SU-DHL-6 (cell line): ENCODE data around the gene SLC35B1.

Experiments
- H2AFZ ChIP-seq: fragments of 200-600 bp; sonication (generic); 2 replicates; pipeline ENCODE4 v1.6.1; 2014; ENCODE audit warnings: low read depth, mild to moderate bottlenecking, moderate library complexity, mixed read lengths, antibody characterized with exemption, low read length; ENCODE audit not compliant: severe bottlenecking
- H3F3A ChIP-seq: fragments of 200-600 bp; shearing (Covaris generic); 2 replicates; pipeline ENCODE4 v1.6.0; 2016; ENCODE audit warnings: antibody characterized with exemption, mild to moderate bottlenecking; ENCODE audit not compliant: insufficient read depth
- H3K27ac ChIP-seq: fragments of 200-600 bp; sonication (generic); 2 replicates; pipeline ENCODE4 v1.5.1; 2016; ENCODE audit warnings: low read depth, mild to moderate bottlenecking, low read length, moderate library complexity, mixed read lengths
- H3K27me3 ChIP-seq: fragments of 200-600 bp; sonication (generic), shearing (Covaris generic); 2 replicates; pipeline ENCODE4 v1.6.0; 2014; ENCODE audit warnings: mild to moderate bottlenecking, low read length
- H3K36me3 ChIP-seq: fragments of 200-600 bp; sonication (generic); 2 replicates; pipeline ENCODE4 v1.6.1; 2014; ENCODE audit warnings: mild to moderate bottlenecking, low read length, mixed read lengths
- H3K4me2 ChIP-seq: fragments of 300-600, 200-600 bp; shearing (Covaris generic), sonication (generic); 2 replicates; pipeline ENCODE4 v1.6.0; 2014; ENCODE audit warnings: low read length, low read depth, mild to moderate bottlenecking; ENCODE audit not compliant: poor library complexity, severe bottlenecking
- H3K4me3 ChIP-seq: fragments of 200-600 bp; sonication (generic); 2 replicates; pipeline ENCODE4 v1.5.1; 2014; ENCODE audit warnings: antibody characterized with exemption, low read length, mild to moderate bottlenecking, mixed read lengths; ENCODE audit not compliant: insufficient read depth, poor library complexity, severe bottlenecking
- H3K79me2 ChIP-seq: fragments of 200-600 bp; sonication (generic); 2 replicates; pipeline ENCODE4 v1.6.1; 2014; ENCODE audit warnings: mild to moderate bottlenecking, low read length, moderate library complexity; ENCODE audit not compliant: insufficient read depth
- H3K9ac ChIP-seq: fragments of 200-600 bp; sonication (generic); 2 replicates; pipeline ENCODE4 v1.7.0; 2014; ENCODE audit warnings: mild to moderate bottlenecking, low read length
- H3K9me2 ChIP-seq: fragments of 200-600 bp; sonication (generic); replicated peaks from 2 replicates; pipeline ENCODE4 v1.6.1; 2014; ENCODE audit warnings: low read length; ENCODE audit not compliant: insufficient read depth
- H3K9me3 ChIP-seq: fragments of 200-600 bp; sonication (generic); 2 replicates; pipeline ENCODE4 v1.6.1; 2014; ENCODE audit warnings: low read length, mixed read lengths; ENCODE audit not compliant: insufficient read depth
- H4K20me1 ChIP-seq: fragments of 200-600 bp; sonication (generic); 2 replicates; pipeline ENCODE4 v1.6.1; 2014; ENCODE audit warnings: low read depth, mild to moderate bottlenecking, antibody characterized with exemption, low read length, moderate library complexity, mixed read lengths
- EZH2phosphoT487 ChIP-seq: fragments of 200-600 bp; sonication (generic), shearing (Covaris generic); conservative IDR thresholded peaks from 2 replicates; pipeline ENCODE4 v1.6.1; 2018; ENCODE audit warnings: mild to moderate bottlenecking, antibody characterized with exemption, low read length, moderate library complexity, mixed read lengths
- TF ChIP-seq, protein P1 (sequence below): fragments of 200-600 bp; sonication (generic); IDR thresholded peaks from one replicate; pipeline ENCODE4 v1.5.1; 2017; ENCODE audit warnings: antibody characterized with exemption, mild to moderate bottlenecking, low read length, moderate library complexity; ENCODE audit not compliant: insufficient read depth, poor library complexity, severe bottlenecking

SLC35B1 gene

GRCh38 chr17:49703557-49704277 is 4.0 kb downstream of the SLC35B1 start:
- no peaks in the 10 kb centered on the region for H3K27me3 ChIP-seq
- H3F3A ChIP-seq = no peaks in the 10 kb centered on the region
- no peaks in the 10 kb centered on the region for H3K9me3 ChIP-seq
- no peak for TF ChIP-seq EZH2phosphoT487
- no peak overlapping the region for H3K9ac ChIP-seq
- no peaks in the 10 kb centered on the region for H3K9me2 ChIP-seq
- no peak overlapping the region for H3K4me2 ChIP-seq
- peaks cover 10% of the 10 kb centered on the region for H3K79me2 ChIP-seq
- H4K20me1 ChIP-seq = no peaks in the 10 kb centered on the region
- H3K4me3 ChIP-seq = no peak overlapping the region
- H2AFZ ChIP-seq = no peak overlapping the region
- no peak overlapping the region for H3K27ac ChIP-seq
- H3K36me3 ChIP-seq = 0 out of 2 replicates have a peak, but pooled peaks cover 3% of the 10 kb centered on the region

DNA sequence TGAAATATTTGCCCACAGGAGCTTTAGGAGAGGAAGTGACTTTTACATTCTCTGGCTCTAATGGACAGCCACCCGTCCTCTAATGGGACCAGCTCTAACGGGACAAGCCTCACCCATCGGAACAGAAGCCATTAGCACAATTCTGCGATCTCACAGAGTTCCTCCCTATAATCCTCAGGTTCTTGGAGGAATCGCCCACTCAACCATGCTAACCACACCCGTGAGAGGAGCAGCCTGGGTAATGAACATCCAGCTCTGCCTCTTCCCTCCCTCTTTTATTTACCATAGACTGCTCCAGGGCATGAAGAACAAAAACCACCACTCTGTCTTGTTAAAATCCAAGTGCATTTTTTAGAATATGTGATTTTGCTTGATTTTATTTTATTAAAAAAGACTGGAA is 6.8 kb downstream of the SLC35B1 start:
- Histone ChIP-seq H2AFZ (no peak overlapping the region), H3K9ac (no peak overlapping the region), H3K9me3 (no peaks in the 10 kb centered on the region), H3K4me3 (no peak overlapping the region), H4K20me1 (no peaks in the 10 kb centered on the region), H3K79me2 (no peaks in the 10 kb centered on the region), H3K4me2 (no peak overlapping the region), H3K36me3 (0 out of 2 replicates have a peak, but pooled peaks cover 3% of the 10 kb centered on the region), H3K9me2 (no peaks in the 10 kb centered on the region), H3F3A (no peaks in the 10 kb centered on the region), H3K27me3 (no peaks in the 10 kb centered on the region), H3K27ac (no peak overlapping the region)
- no peak for TF ChIP-seq EZH2phosphoT487
- TF ChIP-seq, protein P1, sequence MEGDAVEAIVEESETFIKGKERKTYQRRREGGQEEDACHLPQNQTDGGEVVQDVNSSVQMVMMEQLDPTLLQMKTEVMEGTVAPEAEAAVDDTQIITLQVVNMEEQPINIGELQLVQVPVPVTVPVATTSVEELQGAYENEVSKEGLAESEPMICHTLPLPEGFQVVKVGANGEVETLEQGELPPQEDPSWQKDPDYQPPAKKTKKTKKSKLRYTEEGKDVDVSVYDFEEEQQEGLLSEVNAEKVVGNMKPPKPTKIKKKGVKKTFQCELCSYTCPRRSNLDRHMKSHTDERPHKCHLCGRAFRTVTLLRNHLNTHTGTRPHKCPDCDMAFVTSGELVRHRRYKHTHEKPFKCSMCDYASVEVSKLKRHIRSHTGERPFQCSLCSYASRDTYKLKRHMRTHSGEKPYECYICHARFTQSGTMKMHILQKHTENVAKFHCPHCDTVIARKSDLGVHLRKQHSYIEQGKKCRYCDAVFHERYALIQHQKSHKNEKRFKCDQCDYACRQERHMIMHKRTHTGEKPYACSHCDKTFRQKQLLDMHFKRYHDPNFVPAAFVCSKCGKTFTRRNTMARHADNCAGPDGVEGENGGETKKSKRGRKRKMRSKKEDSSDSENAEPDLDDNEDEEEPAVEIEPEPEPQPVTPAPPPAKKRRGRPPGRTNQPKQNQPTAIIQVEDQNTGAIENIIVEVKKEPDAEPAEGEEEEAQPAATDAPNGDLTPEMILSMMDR = no peak

GRCh38 chr17:49699966-49700575 is 7.7 kb downstream of the SLC35B1 start:
- no peak for TF ChIP-seq EZH2phosphoT487
- TF ChIP-seq, protein P1 = no peak
- Histone ChIP-seq H3K4me3 (no peak overlapping the region), H4K20me1 (no peaks in the 10 kb centered on the region), H3K27ac (no peak overlapping the region), H3K9ac (no peak overlapping the region), H3K27me3 (no peaks in the 10 kb centered on the region), H2AFZ (no peak overlapping the region), H3F3A (no peaks in the 10 kb centered on the region), H3K9me3 (no peaks in the 10 kb centered on the region), H3K4me2 (no peak overlapping the region), H3K9me2 (no peaks in the 10 kb centered on the region), H3K36me3 (0 out of 2 replicates have a peak, but pooled peaks cover 3% of the 10 kb centered on the region), H3K79me2 (no peaks in the 10 kb centered on the region)

DNA sequence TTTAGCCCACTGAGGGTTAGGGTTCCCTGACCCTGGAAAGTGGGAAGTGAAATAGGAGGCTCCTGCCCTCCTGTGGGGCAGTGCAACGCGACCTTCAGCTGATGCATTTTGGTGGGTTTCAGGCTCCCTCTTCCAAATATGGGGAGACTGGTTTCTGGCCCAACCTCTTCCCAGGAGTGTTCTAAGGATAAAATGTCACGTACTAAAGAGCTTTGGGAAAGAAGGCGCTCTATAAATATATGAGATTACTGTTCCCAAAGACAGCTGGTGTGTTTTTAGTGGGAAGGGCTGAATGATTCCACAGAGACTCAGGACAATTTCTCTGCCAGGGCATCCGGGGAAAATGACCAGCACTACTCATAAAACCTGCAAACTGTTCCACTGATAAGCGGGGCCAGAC is 9.8 kb downstream of the SLC35B1 start:
- Histone ChIP-seq H3K27me3 (no peaks in the 10 kb centered on the region), H3K27ac (no peak overlapping the region), H3K36me3 (0 out of 2 replicates have a peak, but pooled peaks cover 3% of the 10 kb centered on the region), H3K4me3 (no peak overlapping the region), H2AFZ (no peak overlapping the region), H3K79me2 (no peaks in the 10 kb centered on the region), H3K9me2 (no peaks in the 10 kb centered on the region), H3K4me2 (no peak overlapping the region), H4K20me1 (no peaks in the 10 kb centered on the region), H3K9ac (no peak overlapping the region), H3F3A (no peaks in the 10 kb centered on the region), H3K9me3 (no peaks in the 10 kb centered on the region)
- TF ChIP-seq, protein P1 = no peak
- no peak for TF ChIP-seq EZH2phosphoT487
